Neural cell (in vitro differentiated cells): Measurements from ENCODE around the gene AP3S2. TPM values are rescaled to one million over a fixed set of nuclear protein-coding genes. Genes with fewer than 3 reads are reported as not detected.

Experiments used
- H2AFZ ChIP-seq: fragments of 200-600, 300-800 bp; sonication (generic), shearing (Covaris generic); 2 replicates; pipeline ENCODE4 v1.6.0; 2014; ENCODE audit warnings: low read depth, mild to moderate bottlenecking, antibody characterized with exemption, low read length, moderate library complexity
- H3F3A ChIP-seq: fragments of 200-600 bp; shearing (Covaris generic); 2 replicates; pipeline ENCODE4 v1.6.1; 2016; ENCODE audit warnings: mild to moderate bottlenecking, moderate library complexity, mixed read lengths, antibody characterized with exemption, low read length; ENCODE audit not compliant: insufficient read depth, poor library complexity, severe bottlenecking
- H3K27ac ChIP-seq: fragments of 200-600, 300-800 bp; sonication (generic), shearing (Covaris generic); 2 replicates; pipeline ENCODE4 v1.5.1; 2014; ENCODE audit warnings: mild to moderate bottlenecking, low read length, moderate library complexity
- H3K27me3 ChIP-seq: fragments of 300-800, 200-600 bp; sonication (generic), shearing (Covaris generic); 2 replicates; pipeline ENCODE4 v1.6.0; 2014; ENCODE audit warnings: mild to moderate bottlenecking, low read depth, low read length, moderate library complexity; ENCODE audit not compliant: insufficient read depth
- H3K36me3 ChIP-seq: fragments of 300-800, 200-600 bp; sonication (generic), shearing (Covaris generic); 2 replicates; pipeline ENCODE4 v1.5.1; 2014; ENCODE audit warnings: mild to moderate bottlenecking, antibody characterized with exemption, low read length, moderate library complexity; ENCODE audit not compliant: insufficient read depth
- H3K4me2 ChIP-seq: fragments of 300-800, 200-600 bp; sonication (generic), shearing (Covaris generic); 2 replicates; pipeline ENCODE4 v1.6.0; 2014; ENCODE audit warnings: mild to moderate bottlenecking, low read length
- H3K4me3 ChIP-seq: fragments of 300-800, 200-600 bp; sonication (generic), shearing (Covaris generic); 2 replicates; pipeline ENCODE4 v1.5.1; 2014; ENCODE audit warnings: mild to moderate bottlenecking, low read length, moderate library complexity
- H3K79me2 ChIP-seq: fragments of 200-600 bp; shearing (Covaris generic); replicated peaks from 2 replicates; pipeline ENCODE4 v1.6.0; 2014; ENCODE audit warnings: mild to moderate bottlenecking, low read length, moderate library complexity; ENCODE audit not compliant: insufficient read depth
- H3K9ac ChIP-seq: fragments of 300-800, 200-600 bp; sonication (generic), shearing (Covaris generic); 2 replicates; pipeline ENCODE4 v1.6.1; 2016; ENCODE audit warnings: mild to moderate bottlenecking, low read length, mixed read lengths
- H3K9me2 ChIP-seq: fragments of 200-600 bp; shearing (Covaris generic); 2 replicates; pipeline ENCODE4 v1.6.1; 2016; ENCODE audit warnings: mild to moderate bottlenecking, low read length, mixed read lengths; ENCODE audit not compliant: insufficient read depth
- H3K9me3 ChIP-seq: fragments of 200-600, 300-800 bp; sonication (generic), shearing (Covaris generic); 2 replicates; pipeline ENCODE4 v1.6.1; 2016; ENCODE audit warnings: mild to moderate bottlenecking, mixed run types, low read length, moderate library complexity, mixed read lengths
- H4K20me1 ChIP-seq: fragments of 200-600 bp; shearing (Covaris generic); 2 replicates; pipeline ENCODE4 v1.6.1; 2016; ENCODE audit warnings: mild to moderate bottlenecking, mixed run types; ENCODE audit not compliant: insufficient read depth
- CTCF ChIP-seq: fragments of 450-650 bp; IDR thresholded peaks from 2 replicates; pipeline ENCODE4 v1.5.1; 2014; ENCODE audit warnings: antibody characterized with exemption, mild to moderate bottlenecking, moderate library complexity; ENCODE audit not compliant: poor library complexity, severe bottlenecking
- EP300 ChIP-seq: fragments of 450-650 bp; conservative IDR thresholded peaks from 2 replicates; pipeline ENCODE4 v1.6.1; 2014; ENCODE audit warnings: antibody characterized with exemption, mild to moderate bottlenecking, moderate library complexity; ENCODE audit not compliant: poor library complexity, severe bottlenecking
- EZH2 ChIP-seq: fragments of 200-600, 300-800 bp; shearing (Covaris generic), sonication (generic); IDR thresholded peaks from 2 replicates; pipeline ENCODE4 v1.6.1; 2014; ENCODE audit warnings: antibody characterized with exemption, low read length, borderline replicate concordance, mild to moderate bottlenecking; ENCODE audit not compliant: insufficient read depth, poor library complexity, severe bottlenecking
- MXI1 ChIP-seq: fragments of 450-650 bp; conservative IDR thresholded peaks from 2 replicates; pipeline ENCODE4 v1.6.1; 2014; ENCODE audit warnings: antibody characterized with exemption, mild to moderate bottlenecking; ENCODE audit not compliant: poor library complexity, severe bottlenecking
- POLR2AphosphoS5 ChIP-seq: IDR thresholded peaks from 2 replicates; pipeline ENCODE4 v1.6.1; 2012
- RAD21 ChIP-seq: fragments of 450-650 bp; conservative IDR thresholded peaks from 2 replicates; pipeline ENCODE4 v1.6.1; 2014; ENCODE audit warnings: antibody characterized with exemption, mild to moderate bottlenecking, moderate library complexity
- REST ChIP-seq: IDR thresholded peaks from 2 replicates; pipeline ENCODE4 v1.6.1; 2012; ENCODE audit warnings: borderline replicate concordance
- SMC3 ChIP-seq: fragments of 450-650 bp; conservative IDR thresholded peaks from 2 replicates; pipeline ENCODE4 v1.6.1; 2014; ENCODE audit warnings: antibody characterized with exemption, mild to moderate bottlenecking, moderate library complexity; ENCODE audit not compliant: poor library complexity
- TAF1 ChIP-seq: IDR thresholded peaks from 2 replicates; pipeline ENCODE4 v1.6.1; 2012; ENCODE audit warnings: low read depth
- polyA plus RNA-seq: library from polyadenylated mRNA; depleted of rRNA; stranded (reverse); fragments of >200 nt; gene quantifications from 2 replicates; pipeline ENCODE4 v1.2.3, GENCODE V29; 2014

Gene AP3S2
- polyA plus RNA-seq, 1 donor from 2014 or later, result 47.6 TPM

- no peaks in the 10 kb centered on the region for H3K27me3 ChIP-seq
- H2AFZ ChIP-seq, result no peak overlapping the region
- no peaks in the 10 kb centered on the region for H4K20me1 ChIP-seq
- H3K9me2 ChIP-seq, result no peaks in the 10 kb centered on the region
- no peak overlapping the region for H3K4me2 ChIP-seq
- TF ChIP-seq POLR2AphosphoS5 (no peak), REST (no peak), MXI1 (no peak), RAD21 (no peak), TAF1 (no peak), SMC3 (no peak), EZH2 (no peak), EP300 (no peak), CTCF (no peak)
- no peak overlapping the region for H3K9ac ChIP-seq
- H3K4me3 ChIP-seq, result no peak overlapping the region
- no peaks in the 10 kb centered on the region for H3F3A ChIP-seq
- no peaks in the 10 kb centered on the region for H3K36me3 ChIP-seq
- no peaks in the 10 kb centered on the region for H3K79me2 ChIP-seq
- no peaks in the 10 kb centered on the region for H3K9me3 ChIP-seq
- no peak overlapping the region for H3K27ac ChIP-seq
Observed at GRCh38 chr15:89781891-89782618, 111.7 kb downstream of the AP3S2 start.

- H3K79me2 ChIP-seq, result no peaks in the 10 kb centered on the region
Observed at GRCh38 chr15:89781055-89781454, 112.7 kb downstream of the AP3S2 start.

More at GRCh38 chr15:89781055-89781454, 112.7 kb downstream of the AP3S2 start:
- H3K4me3 ChIP-seq, result no peak overlapping the region
- no peak overlapping the region for H3K9ac ChIP-seq
- peaks cover 3% of the 10 kb centered on the region for H3K27me3 ChIP-seq
- no peaks in the 10 kb centered on the region for H3F3A ChIP-seq
- H3K9me2 ChIP-seq, result no peaks in the 10 kb centered on the region
- H3K27ac ChIP-seq, result no peak overlapping the region
- H3K4me2 ChIP-seq, result no peak overlapping the region
- TF ChIP-seq RAD21, result no peak
- H3K9me3 ChIP-seq, result no peaks in the 10 kb centered on the region
- H4K20me1 ChIP-seq, result no peaks in the 10 kb centered on the region
- no peak overlapping the region for H2AFZ ChIP-seq
- no peaks in the 10 kb centered on the region for H3K36me3 ChIP-seq
